T-cell (primary cell): ENCODE measurements around the gene TEKTIP1. TPM values are rescaled to one million over a fixed set of nuclear protein-coding genes. Genes with fewer than 3 reads are reported as not detected.
"Not testable (repeated sequence)": the region's sequence is repeated elsewhere in the genome, so short reads cannot be mapped to it uniquely, and the experiment has no call there.

Source experiments
- ATAC-seq, 4 experiments: fragments of 200-7000 bp in 3 of 4; fragments of 150-1000 bp in 1 of 4; cut with Tn5 transposase; replicated peaks in 1 of 4; 1 replicate in 3 of 4; 2 replicates in 1 of 4; pipeline ENCODE4 v1.10.0; 2021; ENCODE audit warnings: moderate library complexity in 3 of 4, mild to moderate bottlenecking in 2 of 4, moderate number of reproducible peaks in 1 of 4
- CTCF ChIA-PET, 2 donors: fragments of 300-600 bp; sonication (Branson Sonifier 250); formaldehyde crosslinking; loops; one replicate each; lab custom pipeline; 2022; ENCODE audit warnings: antibody characterized with exemption in 2 of 2; lab: Charles Lee
- POLR2A ChIA-PET, 2 donors: fragments of 300-600 bp; sonication (Branson Sonifier 250); formaldehyde crosslinking; loops; one replicate each; lab custom pipeline; 2022; ENCODE audit warnings: antibody characterized with exemption in 2 of 2; lab: Charles Lee
- DNase-seq, 35 experiments: peaks; one replicate each; pipeline versions ENCODE4 v3.0.0 to v3.0.0-alpha.2; 2013 to 2023
- H3K27ac ChIP-seq: one replicate; pipeline ENCODE4 v1.5.1; 2013; ENCODE audit warnings: low read length
- H3K27me3 ChIP-seq, 2 experiments: replicated peaks in 1 of 2; 1 replicate in 1 of 2; 2 replicates in 1 of 2; pipeline versions ENCODE4 v1.6.1 to v1.7.0; 2013; ENCODE audit warnings: low read length in 1 of 2, mixed read lengths in 1 of 2; ENCODE audit not compliant: control insufficient read depth in 2 of 2, insufficient read depth in 2 of 2; ENCODE audit errors: extremely low read depth in 1 of 2
- H3K36me3 ChIP-seq, 2 donors: 1 replicate in 1 of 2; 2 replicates in 1 of 2; pipeline versions ENCODE4 v1.6.1 to v1.7.0; 2013; ENCODE audit warnings: low read length in 1 of 2; ENCODE audit not compliant: control insufficient read depth in 2 of 2, insufficient read depth in 1 of 2; ENCODE audit errors: extremely low read depth in 1 of 2
- H3K4me1 ChIP-seq, 2 experiments: 1 replicate in 1 of 2; 2 replicates in 1 of 2; pipeline versions ENCODE4 v1.6.1 to v1.7.0; 2013; ENCODE audit warnings: low read length in 2 of 2, mixed read lengths in 1 of 2; ENCODE audit not compliant: insufficient read depth in 2 of 2, control insufficient read depth in 1 of 2; ENCODE audit errors: extremely low read depth in 1 of 2
- H3K4me3 ChIP-seq, 2 donors: 1 replicate in 1 of 2; 2 replicates in 1 of 2; pipeline versions ENCODE4 v1.5.1 to v1.7.0; 2013; ENCODE audit warnings: mild to moderate bottlenecking in 2 of 2, low read length in 1 of 2, moderate library complexity in 1 of 2; ENCODE audit not compliant: control insufficient read depth in 1 of 2; ENCODE audit errors: extremely low read depth in 1 of 2
- H3K9me3 ChIP-seq: 2 replicates; pipeline ENCODE4 v1.7.0; 2013
- H3K27ac Mint-ChIP-seq, 2 donors: one replicate each; pipeline ENCODE4 v1.8.0; 2020 to 2021; ENCODE audit warnings: mild to moderate bottlenecking in 2 of 2, mixed read lengths in 2 of 2
- H3K27me3 Mint-ChIP-seq, 2 donors: one replicate each; pipeline ENCODE4 v1.8.0; 2021 to 2022; ENCODE audit warnings: mixed read lengths in 2 of 2
- H3K36me3 Mint-ChIP-seq: one replicate; pipeline ENCODE4 v1.8.0; 2021; ENCODE audit warnings: mixed read lengths
- H3K4me1 Mint-ChIP-seq, 3 donors: one replicate each; pipeline ENCODE4 v1.8.0; 2020 to 2022; ENCODE audit warnings: mixed read lengths in 3 of 3, mild to moderate bottlenecking in 1 of 3
- H3K4me3 Mint-ChIP-seq, 3 donors: one replicate each; pipeline ENCODE4 v1.8.0; 2020 to 2022; ENCODE audit warnings: mild to moderate bottlenecking in 3 of 3, mixed read lengths in 3 of 3, moderate library complexity in 3 of 3
- H3K9me3 Mint-ChIP-seq, 3 donors: one replicate each; pipeline ENCODE4 v1.8.0; 2020 to 2022; ENCODE audit warnings: mixed read lengths in 3 of 3
- WGBS: methylation state at CpG from one replicate; pipeline ENCODE4 v1.1.5; 2013; ENCODE audit warnings: missing lambda C conversion rate; ENCODE audit not compliant: insufficient coverage; 5-methylcytosine and 5-hydroxymethylcytosine counted together
- total RNA-seq, 35 experiments: library from RNA in 6 of 35; stranded (reverse) in 6 of 35; fragments of 120-200 nt in 1 of 35; gene quantifications; one replicate each; pipeline versions ENCODE4 v1.2.1 to v1.2.4 and lab custom pipeline; 2013 to 2026

TEKTIP1 gene
- total RNA-seq, 5 donors from 2014 or later (not counting 1 experiment from before 2014, with no cell fraction given), result 7.7 to 12.4 (median 10.3) TPM

DNA sequence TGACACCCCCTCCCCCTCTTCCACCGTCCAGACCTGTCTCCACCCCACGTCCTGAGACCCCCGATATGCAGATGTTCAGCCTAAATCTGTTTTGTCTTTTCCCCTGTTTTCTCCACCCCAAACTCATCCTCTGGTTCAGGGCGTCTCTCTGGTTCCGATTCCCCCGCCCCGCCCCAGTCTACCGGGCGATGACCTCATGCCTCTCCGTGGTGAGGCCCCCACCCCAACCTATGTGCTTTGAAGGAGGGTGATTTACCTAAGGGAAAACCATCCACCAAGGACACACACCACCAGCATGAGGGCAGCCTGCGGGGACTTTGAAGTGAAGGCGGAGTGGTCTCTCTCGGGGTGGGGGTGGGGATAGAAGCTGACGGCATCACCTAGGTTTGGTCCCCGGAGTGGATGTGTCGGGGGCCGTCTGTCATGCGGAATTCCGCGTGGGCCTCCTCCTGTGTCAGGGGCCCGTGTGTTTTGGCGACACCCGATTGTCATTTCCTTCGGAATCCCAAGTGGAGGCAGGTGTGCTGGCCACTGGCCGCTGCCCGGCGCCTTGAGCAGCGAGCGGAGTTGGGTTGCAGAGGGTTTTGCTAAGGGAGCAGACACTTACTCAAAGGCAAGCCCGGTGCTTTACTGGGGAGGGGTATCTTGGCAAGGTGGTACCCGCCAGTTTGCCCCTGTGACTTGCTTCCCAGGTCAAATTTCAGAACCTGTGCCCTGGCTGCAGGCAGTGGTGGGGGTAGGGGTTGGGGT, 31.4 kb upstream of the TEKTIP1 start:
- peak overlapping the region; percentile 76 to 77 for H3K27ac Mint-ChIP-seq
- Histone ChIP-seq H3K4me1 (peaks cover 9 to 67% of the 10 kb centered on the region in 2 experiments), H3K9me3 (no peaks in the 10 kb centered on the region), H3K27me3 (no peaks in the 10 kb centered on the region), H3K4me3 (peak overlapping the region; percentile 70 to 78), H3K36me3 (peaks cover 12 to 28% of the 10 kb centered on the region in 2 donors), H3K27ac (no peak overlapping the region)
- peaks cover 49 to 63% (median 56%) of the 10 kb centered on the region in 3 donors for H3K4me1 Mint-ChIP-seq
- H3K4me3 Mint-ChIP-seq, result peak overlapping the region; percentile 85 to 90 (median 88)
- H3K27me3 Mint-ChIP-seq, result no peaks in the 10 kb centered on the region
- ChIA-PET POLR2A (interaction anchor here in 1 of 2 donors (0.7 kb wide), 1 partner anchor 895 kb away, joined by 7 read pairs; the partner anchor contains the start of gene CHAF1A), CTCF (interaction anchor here in 1 of 2 donors (0.7 kb wide), 1 partner anchor 632 kb away, joined by 4 read pairs; no protein-coding TSS in a partner anchor)
- H3K9me3 Mint-ChIP-seq, result no peaks in the 10 kb centered on the region
- 75% methylated on average over 18 of the region's 31 CpGs for WGBS
- ATAC-seq (no peak), DNase-seq (peak in 16 of 35 experiments; percentile 17 to 62 (median 30))
- peaks cover 8% of the 10 kb centered on the region for H3K36me3 Mint-ChIP-seq

DNA sequence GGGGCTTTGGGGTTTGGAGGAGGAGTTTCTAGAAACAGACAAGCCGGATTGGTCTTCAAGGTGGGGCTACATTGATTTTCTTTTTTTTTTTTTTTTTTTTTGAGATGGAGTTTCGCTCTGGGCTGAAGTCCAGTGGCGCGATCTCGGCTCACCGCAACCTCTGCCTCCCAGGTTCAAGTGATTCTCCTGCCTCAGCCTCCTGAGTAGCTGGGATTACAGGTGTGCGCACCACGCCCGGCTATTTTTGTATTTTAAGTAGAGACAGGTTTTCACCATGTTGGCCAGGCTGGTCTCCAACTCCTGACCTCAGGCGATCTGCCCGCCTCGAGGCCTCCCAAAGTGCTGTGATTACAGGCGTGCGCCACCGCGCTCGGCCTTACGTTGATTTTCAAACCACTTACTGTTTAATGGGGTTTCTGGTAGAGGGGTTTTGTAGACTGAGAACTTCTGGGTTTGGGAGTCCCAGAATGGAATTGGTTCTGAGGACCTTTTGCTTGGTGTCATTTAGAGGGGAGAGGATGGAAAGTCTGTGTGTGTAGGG, 30.8 kb upstream of the TEKTIP1 start:
- H3K27me3 ChIP-seq, H3K4me3 ChIP-seq, H3K27ac ChIP-seq, ATAC-seq, DNase-seq, CTCF ChIA-PET, H3K9me3 Mint-ChIP-seq, H3K36me3 Mint-ChIP-seq, H3K9me3 ChIP-seq, H3K27me3 Mint-ChIP-seq, POLR2A ChIA-PET, H3K27ac Mint-ChIP-seq: not testable (repeated sequence)
- WGBS, result 97% methylated on average over 12 of the region's 18 CpGs
- H3K4me3 Mint-ChIP-seq, result peak overlapping the region; percentile 52 to 90 (median 88)
- peaks cover 9 to 73% of the 10 kb centered on the region in 2 experiments for H3K4me1 ChIP-seq
- H3K4me1 Mint-ChIP-seq, result peaks cover 51 to 64% (median 56%) of the 10 kb centered on the region in 3 donors
- H3K36me3 ChIP-seq, result peaks cover 12 to 28% of the 10 kb centered on the region in 2 donors

DNA sequence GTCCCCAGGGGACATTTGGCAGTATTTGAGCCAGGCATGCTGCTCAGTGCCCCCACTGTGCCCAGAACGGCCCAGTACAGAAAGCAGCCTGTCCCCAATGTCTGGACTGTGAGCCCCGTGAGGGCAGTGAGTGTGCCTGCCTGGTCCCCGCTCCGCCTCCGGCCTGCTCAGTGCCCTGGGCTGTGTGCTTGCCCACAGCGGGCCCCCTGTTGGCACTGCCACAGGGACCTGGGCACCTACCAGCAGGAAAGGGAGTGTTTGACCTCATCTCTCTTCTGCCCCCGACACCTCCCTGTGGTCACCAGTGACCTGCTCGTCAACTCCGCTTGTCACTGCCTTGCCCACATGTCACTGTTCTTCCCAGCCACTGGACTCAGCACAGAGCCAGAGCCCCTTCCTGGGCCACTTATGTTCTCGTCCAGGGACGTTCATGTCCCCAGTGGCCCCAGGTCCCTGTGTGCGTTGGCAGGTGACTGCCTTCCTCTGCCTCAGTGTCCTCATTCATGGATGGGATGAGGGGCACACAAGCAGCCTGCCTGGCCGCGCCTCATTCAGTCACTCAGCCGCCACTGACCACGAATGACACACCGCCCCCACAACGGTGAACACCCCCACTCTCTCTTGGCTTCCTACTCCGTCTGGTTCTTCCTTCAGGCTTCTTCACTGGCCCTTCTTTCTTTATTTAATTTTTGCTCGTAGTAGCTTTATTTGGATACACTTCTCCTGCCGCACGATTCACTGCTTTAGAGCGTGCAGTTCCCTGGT, 30.0 kb upstream of the TEKTIP1 start:
- no peak for ATAC-seq
- Mint-ChIP-seq H3K4me3 (peak overlapping the region; percentile 48 to 90 (median 56)), H3K4me1 (peaks cover 54 to 69% (median 56%) of the 10 kb centered on the region in 3 donors), H3K27ac (peak overlapping the region in 1 of 2 donors; percentile 76), H3K36me3 (peaks cover 8% of the 10 kb centered on the region), H3K27me3 (no peaks in the 10 kb centered on the region), H3K9me3 (no peaks in the 10 kb centered on the region)
- CTCF ChIA-PET, result no interaction called here
- POLR2A ChIA-PET, result no interaction called here
- no peaks in the 10 kb centered on the region for H3K27me3 ChIP-seq
- DNase-seq, result no peak
- peaks cover 12 to 28% of the 10 kb centered on the region in 2 donors for H3K36me3 ChIP-seq
- peaks cover 9 to 77% of the 10 kb centered on the region in 2 experiments for H3K4me1 ChIP-seq
- no peak overlapping the region for H3K27ac ChIP-seq
- no peak overlapping the region for H3K4me3 ChIP-seq
- WGBS, result 90% methylated on average over 22 of the region's 23 CpGs
- no peaks in the 10 kb centered on the region for H3K9me3 ChIP-seq

DNA sequence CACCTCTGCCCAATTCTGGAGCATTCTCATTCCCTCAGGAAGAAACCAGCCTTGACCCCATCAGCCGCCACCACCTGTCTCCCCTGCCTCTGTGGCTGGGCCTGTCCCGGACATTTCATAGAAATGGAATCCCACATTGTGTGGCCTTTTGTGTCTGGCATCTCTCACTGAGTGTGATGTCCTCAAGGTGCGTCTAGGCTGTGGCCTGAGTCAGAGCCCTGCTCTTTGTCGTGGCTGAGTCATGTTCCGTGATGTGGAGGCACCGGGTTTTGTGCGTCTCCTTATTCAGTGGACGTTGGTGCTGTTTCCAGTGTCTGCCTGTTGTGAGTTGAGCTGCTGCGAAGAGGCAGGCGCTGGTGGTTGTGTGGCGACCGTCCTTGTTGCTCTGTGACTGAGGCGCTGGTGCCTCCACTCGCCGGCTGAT, 29.4 kb upstream of the TEKTIP1 start:
- H3K36me3 Mint-ChIP-seq, result peaks cover 8% of the 10 kb centered on the region
- peaks cover 9 to 77% of the 10 kb centered on the region in 2 experiments for H3K4me1 ChIP-seq
- peaks cover 54 to 73% (median 59%) of the 10 kb centered on the region in 3 donors for H3K4me1 Mint-ChIP-seq

DNA sequence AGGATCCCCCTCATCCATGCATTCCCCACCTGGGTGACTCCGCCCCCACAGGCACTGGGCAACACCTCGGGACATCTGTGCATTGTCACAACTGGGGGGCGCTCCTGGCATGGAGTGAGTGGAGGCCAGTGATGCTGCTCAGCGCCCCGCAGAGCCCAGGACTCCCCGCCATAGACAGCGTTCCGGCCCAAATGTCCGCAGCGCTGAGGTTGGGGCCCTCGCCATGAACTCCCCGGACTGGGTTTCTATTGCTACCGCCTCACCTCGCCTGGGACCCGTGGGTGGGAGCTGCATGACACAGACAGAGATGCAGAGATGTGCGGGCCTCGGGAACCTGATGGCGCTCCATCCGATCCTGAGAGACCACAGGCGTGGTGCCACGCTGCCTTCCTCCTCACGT, 28.2 kb upstream of the TEKTIP1 start:
- H3K4me1 Mint-ChIP-seq, result peaks cover 44 to 74% (median 60%) of the 10 kb centered on the region in 3 donors
- H3K27me3 Mint-ChIP-seq, result no peaks in the 10 kb centered on the region
- 90% methylated on average over 18 of the region's 22 CpGs for WGBS
- no peak overlapping the region for H3K27ac Mint-ChIP-seq
- H3K4me3 Mint-ChIP-seq, result no peak overlapping the region
- no peak overlapping the region for H3K4me3 ChIP-seq
- H3K27me3 ChIP-seq, result no peaks in the 10 kb centered on the region
- POLR2A ChIA-PET, result no interaction called here
- H3K36me3 Mint-ChIP-seq, result peaks cover 8% of the 10 kb centered on the region
- no peaks in the 10 kb centered on the region for H3K9me3 ChIP-seq
- CTCF ChIA-PET, result no interaction called here
- H3K27ac ChIP-seq, result no peak overlapping the region
- peaks cover 5 to 80% of the 10 kb centered on the region in 2 experiments for H3K4me1 ChIP-seq
- peaks cover 12 to 28% of the 10 kb centered on the region in 2 donors for H3K36me3 ChIP-seq
- DNase-seq (no peak), ATAC-seq (no peak)
- H3K9me3 Mint-ChIP-seq, result no peaks in the 10 kb centered on the region

More for the DNA sequence above, 29.4 kb upstream of the TEKTIP1 start:
- ChIA-PET POLR2A (no interaction called here), CTCF (no interaction called here)
- H3K4me3 ChIP-seq, result no peak overlapping the region
- no peak overlapping the region for H3K27ac ChIP-seq
- Mint-ChIP-seq H3K9me3 (no peaks in the 10 kb centered on the region), H3K27ac (peak overlapping the region; percentile 12 to 76), H3K27me3 (no peaks in the 10 kb centered on the region), H3K4me3 (peak overlapping the region; percentile 48 to 90 (median 56))
- H3K27me3 ChIP-seq, result no peaks in the 10 kb centered on the region
- ATAC-seq, result no peak
- WGBS, result 82% methylated on average over 15 of the region's 15 CpGs
- DNase-seq, result no peak
- H3K9me3 ChIP-seq, result no peaks in the 10 kb centered on the region
- H3K36me3 ChIP-seq, result peaks cover 12 to 28% of the 10 kb centered on the region in 2 donors
